ENCODE measurements around the gene FLT1.

FLT1 gene

GRCh38 chr13:28528388-28528787 is 33.5 kb upstream of the FLT1 start:
- H3K4me3 ChIP-seq (ENCODE audit: low read depth, low read length) = no peak overlapping the region

- no peak overlapping the region for H3K4me3 ChIP-seq (ENCODE audit: low read depth, low read length)
Observed at GRCh38 chr13:28527629-28528028, 32.7 kb upstream of the FLT1 start.

GRCh38 chr13:28526876-28527275 is 31.9 kb upstream of the FLT1 start:
- no peak overlapping the region for H3K4me3 ChIP-seq (ENCODE audit: low read depth, low read length)

- H3K4me3 ChIP-seq (ENCODE audit: low read depth, low read length) = no peak overlapping the region
Observed at GRCh38 chr13:28522871-28523270, 27.9 kb upstream of the FLT1 start.

- H3K4me3 ChIP-seq (ENCODE audit: low read depth, low read length) = no peak overlapping the region
Observed at GRCh38 chr13:28513745-28514144, 18.8 kb upstream of the FLT1 start.

GRCh38 chr13:28510542-28510941 is 15.6 kb upstream of the FLT1 start:
- no peak overlapping the region for H3K4me3 ChIP-seq (ENCODE audit: low read depth, low read length)

- H3K4me3 ChIP-seq (ENCODE audit: low read depth, low read length) = no peak overlapping the region
Observed at GRCh38 chr13:28510066-28510465, 15.1 kb upstream of the FLT1 start.

- H3K4me3 ChIP-seq (ENCODE audit: low read depth, low read length) = no peak overlapping the region
Observed at GRCh38 chr13:28505543-28506135, 10.7 kb upstream of the FLT1 start.

- H3K4me3 ChIP-seq (ENCODE audit: low read depth, low read length) = no peak overlapping the region
Observed at GRCh38 chr13:28503182-28503967, 8.4 kb upstream of the FLT1 start.

- no peak overlapping the region for H3K4me3 ChIP-seq (ENCODE audit: low read depth, low read length)
Observed at GRCh38 chr13:28501547-28501946, 6.6 kb upstream of the FLT1 start.

- H3K4me3 ChIP-seq (ENCODE audit: low read depth, low read length) = no peak overlapping the region
Observed at GRCh38 chr13:28499609-28500008, 4.7 kb upstream of the FLT1 start.

GRCh38 chr13:28498481-28499115 is 3.7 kb upstream of the FLT1 start:
- no peak overlapping the region for H3K4me3 ChIP-seq (ENCODE audit: low read depth, low read length)

- H3K4me3 ChIP-seq (ENCODE audit: low read depth, low read length) = no peak overlapping the region
Observed at GRCh38 chr13:28497143-28497876, 2.4 kb upstream of the FLT1 start.

- peak overlapping the region; percentile 86 for H3K4me3 ChIP-seq (ENCODE audit: low read depth, low read length)
Observed at GRCh38 chr13:28496188-28496564, 1.2 kb upstream of the FLT1 start.

GRCh38 chr13:28495538-28496187 is 735 bp upstream of the FLT1 start:
- peak overlapping the region; percentile 86 for H3K4me3 ChIP-seq (ENCODE audit: low read depth, low read length)

- H3K4me3 ChIP-seq (ENCODE audit: low read depth, low read length) = peak overlapping the region; percentile 86
Observed at GRCh38 chr13:28494504-28494777, 487 bp downstream of the FLT1 start.

- peak overlapping the region; percentile 86 for H3K4me3 ChIP-seq (ENCODE audit: low read depth, low read length)
Observed at GRCh38 chr13:28493740-28494503, 1.0 kb downstream of the FLT1 start.

- peak overlapping the region; percentile 86 for H3K4me3 ChIP-seq (ENCODE audit: low read depth, low read length)
Observed at GRCh38 chr13:28492569-28493367, 2.2 kb downstream of the FLT1 start.

- H3K4me3 ChIP-seq (ENCODE audit: low read depth, low read length) = no peak overlapping the region
Observed at GRCh38 chr13:28490061-28490460, 4.9 kb downstream of the FLT1 start.

- H3K4me3 ChIP-seq (ENCODE audit: low read depth, low read length) = no peak overlapping the region
Observed at GRCh38 chr13:28489524-28489931, 5.4 kb downstream of the FLT1 start.
